OCI-LY3 (cell line): ENCODE measurements around the gene WBP1L.

Experiments used
- H2AFZ ChIP-seq: fragments of 200-600, 300-600 bp; shearing (Covaris generic); 2 replicates; pipeline ENCODE4 v1.6.0; 2014; ENCODE audit warnings: antibody characterized with exemption, low read depth, low read length
- H3K27ac ChIP-seq: fragments of 200-600, 300-600 bp; sonication (generic); 2 replicates; pipeline ENCODE4 v1.5.1; 2014; ENCODE audit warnings: mild to moderate bottlenecking, low read length, moderate library complexity, mixed read lengths
- H3K27me3 ChIP-seq: fragments of 200-600, 300-600 bp; sonication (generic); 2 replicates; pipeline ENCODE4 v1.6.1; 2014; ENCODE audit warnings: low read depth, low read length, mixed read lengths
- H3K36me3 ChIP-seq: fragments of 200-600, 300-600 bp; sonication (generic); replicated peaks from 2 replicates; pipeline ENCODE3; 2014; ENCODE audit warnings: low read depth, low read length, mixed read lengths
- H3K4me1 ChIP-seq: fragments of 300-600, 200-600 bp; sonication (generic); 2 replicates; pipeline ENCODE4 v1.6.1; 2014; ENCODE audit warnings: low read length, mixed read lengths
- H3K4me2 ChIP-seq: fragments of 200-600, 300-600 bp; sonication (generic); 2 replicates; pipeline ENCODE4 v1.6.1; 2014; ENCODE audit warnings: low read length, mixed read lengths
- H3K4me3 ChIP-seq: fragments of 300-600, 200-600 bp; sonication (generic); 2 replicates; pipeline ENCODE4 v1.5.1; 2014; ENCODE audit warnings: antibody characterized with exemption, mild to moderate bottlenecking, low read length, moderate library complexity
- H3K79me2 ChIP-seq: fragments of 300-600, 200-600 bp; shearing (Covaris generic); 2 replicates; pipeline ENCODE4 v1.6.1; 2014; ENCODE audit warnings: mild to moderate bottlenecking, low read length, mixed read lengths
- H3K9ac ChIP-seq: fragments of 300-600, 200-600 bp; shearing (Covaris generic); 2 replicates; pipeline ENCODE4 v1.6.0; 2014; ENCODE audit warnings: mild to moderate bottlenecking, low read length, moderate library complexity
- H3K9me3 ChIP-seq: fragments of 200-600, 300-600 bp; shearing (Covaris generic); 2 replicates; pipeline ENCODE4 v1.6.1; 2014; ENCODE audit warnings: low read length, mixed read lengths; ENCODE audit not compliant: insufficient read depth
- H4K20me1 ChIP-seq: fragments of 200-600, 300-600 bp; sonication (generic); 2 replicates; pipeline ENCODE4 v1.6.1; 2016; ENCODE audit warnings: low read length, mixed read lengths; ENCODE audit not compliant: insufficient read depth
- CTCF ChIP-seq: fragments of 200-600, 300-600 bp; sonication (generic); IDR thresholded peaks from 2 replicates; pipeline ENCODE4 v1.5.1; 2014; ENCODE audit warnings: antibody characterized with exemption, low read length, low read depth
- EZH2phosphoT487 ChIP-seq: fragments of 200-600 bp; shearing (Covaris generic); IDR thresholded peaks from 2 replicates; pipeline ENCODE4 v1.6.1; 2018; ENCODE audit warnings: antibody characterized with exemption, mixed run types, low read depth

WBP1L gene

GRCh38 chr10:102814453-102814871 lies 70.7 kb downstream of the WBP1L start:
- no peak overlapping the region for H3K4me3 ChIP-seq
- no peaks in the 10 kb centered on the region for H4K20me1 ChIP-seq
- no peaks in the 10 kb centered on the region for H3K9me3 ChIP-seq
- H2AFZ ChIP-seq: no peak overlapping the region
- TF ChIP-seq EZH2phosphoT487 (no peak), CTCF (no peak)
- no peak overlapping the region for H3K27ac ChIP-seq
- no peak overlapping the region for H3K4me2 ChIP-seq
- H3K4me1 ChIP-seq: peaks cover 16% of the 10 kb centered on the region
- H3K79me2 ChIP-seq: no peaks in the 10 kb centered on the region
- no peaks in the 10 kb centered on the region for H3K36me3 ChIP-seq
- no peaks in the 10 kb centered on the region for H3K27me3 ChIP-seq
- no peak overlapping the region for H3K9ac ChIP-seq

DNA sequence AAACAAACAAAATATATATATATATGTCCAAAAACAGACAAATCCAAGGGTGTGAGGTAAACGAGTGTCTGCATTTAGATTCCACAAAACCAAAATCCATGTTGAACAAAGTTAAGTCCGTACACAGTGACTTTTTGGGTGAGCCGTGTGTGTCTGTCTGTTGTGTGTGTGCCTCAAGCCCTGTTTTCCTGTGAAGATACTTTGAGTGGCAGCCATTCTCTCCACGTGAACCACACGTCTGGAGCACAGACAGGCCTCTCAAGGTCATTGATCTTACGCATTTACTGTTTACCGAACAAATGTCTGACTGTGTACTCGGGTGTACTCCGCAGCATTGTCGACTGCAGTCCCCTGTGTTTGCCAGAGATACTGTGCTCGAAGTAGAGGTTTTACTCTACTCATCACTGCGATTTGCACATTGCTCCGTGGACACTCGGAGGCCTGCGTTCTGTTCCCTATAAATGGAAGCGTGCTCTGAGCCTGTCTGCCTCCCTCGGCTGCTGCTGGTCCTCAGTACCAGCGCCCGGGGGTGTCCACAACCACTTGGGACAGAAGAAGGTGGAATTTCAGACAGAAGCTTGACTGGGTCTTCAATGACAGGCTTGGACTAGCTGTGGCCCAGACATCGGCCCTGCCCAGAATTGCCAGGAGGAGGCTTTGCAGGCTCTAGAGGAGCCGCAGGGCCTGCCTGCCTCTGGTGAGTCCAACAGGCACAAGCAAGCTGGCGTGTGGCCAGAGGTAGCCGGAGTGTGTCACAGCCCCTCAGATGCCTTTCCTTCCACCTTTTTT lies 71.3 kb downstream of the WBP1L start:
- H2AFZ ChIP-seq: no peak overlapping the region
- H3K4me2 ChIP-seq: no peak overlapping the region

GRCh38 chr10:102815790-102816549 lies 72.2 kb downstream of the WBP1L start:
- peaks cover 16% of the 10 kb centered on the region for H3K4me1 ChIP-seq
- H3K9me3 ChIP-seq: no peaks in the 10 kb centered on the region
- H3K4me3 ChIP-seq: no peak overlapping the region
- no peak overlapping the region for H2AFZ ChIP-seq
- H3K4me2 ChIP-seq: no peak overlapping the region
- TF ChIP-seq EZH2phosphoT487 (no peak), CTCF (no peak)
- H3K27ac ChIP-seq: no peak overlapping the region
- H3K27me3 ChIP-seq: no peaks in the 10 kb centered on the region
- H3K9ac ChIP-seq: no peak overlapping the region
- H3K79me2 ChIP-seq: no peaks in the 10 kb centered on the region
- no peaks in the 10 kb centered on the region for H4K20me1 ChIP-seq
- no peaks in the 10 kb centered on the region for H3K36me3 ChIP-seq

More for the DNA sequence above, 71.3 kb downstream of the WBP1L start:
- Histone ChIP-seq H3K27ac (no peak overlapping the region), H3K4me3 (no peak overlapping the region), H3K36me3 (no peaks in the 10 kb centered on the region), H3K9ac (no peak overlapping the region), H4K20me1 (no peaks in the 10 kb centered on the region), H3K4me1 (peaks cover 16% of the 10 kb centered on the region), H3K9me3 (no peaks in the 10 kb centered on the region), H3K79me2 (no peaks in the 10 kb centered on the region), H3K27me3 (no peaks in the 10 kb centered on the region)
- TF ChIP-seq CTCF: no peak
- no peak for TF ChIP-seq EZH2phosphoT487

GRCh38 chr10:102817175-102817574 lies 73.4 kb downstream of the WBP1L start:
- H3K4me1 ChIP-seq: peaks cover 12% of the 10 kb centered on the region
- no peak overlapping the region for H3K27ac ChIP-seq
- H3K9ac ChIP-seq: no peak overlapping the region
- no peaks in the 10 kb centered on the region for H3K9me3 ChIP-seq
- no peaks in the 10 kb centered on the region for H3K36me3 ChIP-seq
- H3K27me3 ChIP-seq: no peaks in the 10 kb centered on the region
- TF ChIP-seq EZH2phosphoT487 (no peak), CTCF (no peak)
- no peak overlapping the region for H3K4me3 ChIP-seq
- H2AFZ ChIP-seq: no peak overlapping the region
- H3K79me2 ChIP-seq: no peaks in the 10 kb centered on the region
- H4K20me1 ChIP-seq: no peaks in the 10 kb centered on the region
- no peak overlapping the region for H3K4me2 ChIP-seq
